AG04449 (cell line): ENCODE measurements around the gene SECISBP2.

ENCODE experiments used
- CTCF ChIA-PET: fragments of 350-600 bp; formaldehyde crosslinking; extraction: SDS; loops from one replicate; lab custom pipeline; 2021; ENCODE audit warnings: antibody characterized with exemption; lab: Yijun Ruan, JAX
- POLR2A ChIA-PET: fragments of 400-600, 350-600 bp; formaldehyde crosslinking; extraction: SDS; loops from one replicate; lab custom pipeline; 2020; ENCODE audit warnings: antibody characterized with exemption, inconsistent platforms; lab: Yijun Ruan, JAX
- DNase-seq: peaks from one replicate; pipeline ENCODE4 v3.0.0-alpha.2; 2010; ENCODE audit warnings: low read depth, low spot score
- H3K4me3 ChIP-seq: 2 replicates; pipeline ENCODE4 v1.5.1; 2011; ENCODE audit warnings: low read depth, mild to moderate bottlenecking, control low read depth, low read length
- CTCF ChIP-seq: IDR thresholded peaks from one replicate; pipeline ENCODE4 v1.5.1; 2011; ENCODE audit warnings: mild to moderate bottlenecking, moderate library complexity, low read length, control low read depth, inconsistent platforms; ENCODE audit not compliant: insufficient read depth; ENCODE audit errors: missing control alignments

SECISBP2 gene

GRCh38 chr9:89350988-89351557 lies 32.8 kb downstream of the SECISBP2 start:
- H3K4me3 ChIP-seq: no peak overlapping the region
- CTCF ChIA-PET: interaction anchor here (0.8 kb wide), 1 partner anchor 197 kb away, joined by 3 read pairs; no protein-coding TSS in a partner anchor
- no peak for DNase-seq
- POLR2A ChIA-PET: no interaction called here
- no peak for TF ChIP-seq CTCF

- no peak overlapping the region for H3K4me3 ChIP-seq
- TF ChIP-seq CTCF: no peak
- ChIA-PET POLR2A (no interaction called here), CTCF (interaction anchor here (0.8 kb wide), 1 partner anchor 197 kb away, joined by 3 read pairs; no protein-coding TSS in a partner anchor)
- DNase-seq: no peak
These were observed 33.4 kb downstream of the SECISBP2 start for GRCh38 chr9:89351584-89352300.

GRCh38 chr9:89352451-89352850 lies 34.2 kb downstream of the SECISBP2 start:
- H3K4me3 ChIP-seq: no peak overlapping the region
- CTCF ChIA-PET: no interaction called here
- no peak for TF ChIP-seq CTCF
- POLR2A ChIA-PET: no interaction called here
- no peak for DNase-seq

- DNase-seq: no peak
- no peak overlapping the region for H3K4me3 ChIP-seq
- POLR2A ChIA-PET: no interaction called here
- CTCF ChIA-PET: no interaction called here
- no peak for TF ChIP-seq CTCF
These were observed 34.8 kb downstream of the SECISBP2 start for GRCh38 chr9:89352874-89353649.

GRCh38 chr9:89353989-89354388 lies 35.7 kb downstream of the SECISBP2 start:
- no peak for TF ChIP-seq CTCF
- DNase-seq: no peak
- no peak overlapping the region for H3K4me3 ChIP-seq
- ChIA-PET CTCF (no interaction called here), POLR2A (no interaction called here)

GRCh38 chr9:89354471-89354870 lies 36.2 kb downstream of the SECISBP2 start:
- TF ChIP-seq CTCF: no peak
- DNase-seq: no peak
- no peak overlapping the region for H3K4me3 ChIP-seq
- POLR2A ChIA-PET: no interaction called here
- CTCF ChIA-PET: no interaction called here
